ENCODE data around the gene ZNRF4. TPM values are rescaled to one million over a fixed set of nuclear protein-coding genes. Genes with fewer than 3 reads are reported as not detected.

ZNRF4 gene
- total and polyA plus RNA-seq, 2 experiments from 2014 or later: not detected

DNA sequence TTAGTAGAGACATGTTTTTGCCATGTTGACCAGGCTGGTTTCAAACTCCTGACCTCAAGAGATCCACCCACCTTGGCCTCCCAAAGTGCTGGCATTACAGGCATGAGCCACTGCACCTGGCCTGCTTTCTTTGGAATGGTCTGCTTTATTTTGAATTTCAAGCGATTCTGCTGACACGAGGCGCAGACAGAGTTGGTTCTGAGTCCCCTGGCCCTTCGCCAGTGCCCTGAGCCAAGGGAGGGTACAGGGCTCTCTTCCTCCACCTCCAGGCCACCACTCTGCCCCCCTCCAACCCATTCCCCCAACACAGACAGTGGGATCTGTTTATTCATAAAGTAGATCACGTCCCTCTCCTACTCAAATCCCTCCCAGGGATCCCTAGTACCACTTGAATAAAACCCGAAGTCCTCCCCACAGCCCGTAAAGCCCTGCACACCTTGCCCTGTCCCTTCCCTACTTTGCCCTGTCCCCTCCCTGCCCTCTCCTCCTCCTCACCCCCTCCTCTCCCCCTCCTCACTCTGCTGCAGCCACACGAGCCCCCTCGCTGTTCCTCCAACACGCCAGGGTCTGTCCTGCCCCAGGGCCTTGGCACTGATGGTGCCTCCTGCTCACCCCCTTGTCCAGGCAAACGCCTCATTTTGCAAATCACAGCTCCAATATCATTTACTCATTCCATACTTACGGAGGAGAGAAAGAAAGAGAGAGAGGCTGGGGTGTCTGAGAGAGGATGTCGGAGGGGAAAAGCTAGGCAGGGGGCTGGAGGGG is 22.4 kb downstream of the ZNRF4 start (continued):
- TF ChIP-seq, protein P1, sequence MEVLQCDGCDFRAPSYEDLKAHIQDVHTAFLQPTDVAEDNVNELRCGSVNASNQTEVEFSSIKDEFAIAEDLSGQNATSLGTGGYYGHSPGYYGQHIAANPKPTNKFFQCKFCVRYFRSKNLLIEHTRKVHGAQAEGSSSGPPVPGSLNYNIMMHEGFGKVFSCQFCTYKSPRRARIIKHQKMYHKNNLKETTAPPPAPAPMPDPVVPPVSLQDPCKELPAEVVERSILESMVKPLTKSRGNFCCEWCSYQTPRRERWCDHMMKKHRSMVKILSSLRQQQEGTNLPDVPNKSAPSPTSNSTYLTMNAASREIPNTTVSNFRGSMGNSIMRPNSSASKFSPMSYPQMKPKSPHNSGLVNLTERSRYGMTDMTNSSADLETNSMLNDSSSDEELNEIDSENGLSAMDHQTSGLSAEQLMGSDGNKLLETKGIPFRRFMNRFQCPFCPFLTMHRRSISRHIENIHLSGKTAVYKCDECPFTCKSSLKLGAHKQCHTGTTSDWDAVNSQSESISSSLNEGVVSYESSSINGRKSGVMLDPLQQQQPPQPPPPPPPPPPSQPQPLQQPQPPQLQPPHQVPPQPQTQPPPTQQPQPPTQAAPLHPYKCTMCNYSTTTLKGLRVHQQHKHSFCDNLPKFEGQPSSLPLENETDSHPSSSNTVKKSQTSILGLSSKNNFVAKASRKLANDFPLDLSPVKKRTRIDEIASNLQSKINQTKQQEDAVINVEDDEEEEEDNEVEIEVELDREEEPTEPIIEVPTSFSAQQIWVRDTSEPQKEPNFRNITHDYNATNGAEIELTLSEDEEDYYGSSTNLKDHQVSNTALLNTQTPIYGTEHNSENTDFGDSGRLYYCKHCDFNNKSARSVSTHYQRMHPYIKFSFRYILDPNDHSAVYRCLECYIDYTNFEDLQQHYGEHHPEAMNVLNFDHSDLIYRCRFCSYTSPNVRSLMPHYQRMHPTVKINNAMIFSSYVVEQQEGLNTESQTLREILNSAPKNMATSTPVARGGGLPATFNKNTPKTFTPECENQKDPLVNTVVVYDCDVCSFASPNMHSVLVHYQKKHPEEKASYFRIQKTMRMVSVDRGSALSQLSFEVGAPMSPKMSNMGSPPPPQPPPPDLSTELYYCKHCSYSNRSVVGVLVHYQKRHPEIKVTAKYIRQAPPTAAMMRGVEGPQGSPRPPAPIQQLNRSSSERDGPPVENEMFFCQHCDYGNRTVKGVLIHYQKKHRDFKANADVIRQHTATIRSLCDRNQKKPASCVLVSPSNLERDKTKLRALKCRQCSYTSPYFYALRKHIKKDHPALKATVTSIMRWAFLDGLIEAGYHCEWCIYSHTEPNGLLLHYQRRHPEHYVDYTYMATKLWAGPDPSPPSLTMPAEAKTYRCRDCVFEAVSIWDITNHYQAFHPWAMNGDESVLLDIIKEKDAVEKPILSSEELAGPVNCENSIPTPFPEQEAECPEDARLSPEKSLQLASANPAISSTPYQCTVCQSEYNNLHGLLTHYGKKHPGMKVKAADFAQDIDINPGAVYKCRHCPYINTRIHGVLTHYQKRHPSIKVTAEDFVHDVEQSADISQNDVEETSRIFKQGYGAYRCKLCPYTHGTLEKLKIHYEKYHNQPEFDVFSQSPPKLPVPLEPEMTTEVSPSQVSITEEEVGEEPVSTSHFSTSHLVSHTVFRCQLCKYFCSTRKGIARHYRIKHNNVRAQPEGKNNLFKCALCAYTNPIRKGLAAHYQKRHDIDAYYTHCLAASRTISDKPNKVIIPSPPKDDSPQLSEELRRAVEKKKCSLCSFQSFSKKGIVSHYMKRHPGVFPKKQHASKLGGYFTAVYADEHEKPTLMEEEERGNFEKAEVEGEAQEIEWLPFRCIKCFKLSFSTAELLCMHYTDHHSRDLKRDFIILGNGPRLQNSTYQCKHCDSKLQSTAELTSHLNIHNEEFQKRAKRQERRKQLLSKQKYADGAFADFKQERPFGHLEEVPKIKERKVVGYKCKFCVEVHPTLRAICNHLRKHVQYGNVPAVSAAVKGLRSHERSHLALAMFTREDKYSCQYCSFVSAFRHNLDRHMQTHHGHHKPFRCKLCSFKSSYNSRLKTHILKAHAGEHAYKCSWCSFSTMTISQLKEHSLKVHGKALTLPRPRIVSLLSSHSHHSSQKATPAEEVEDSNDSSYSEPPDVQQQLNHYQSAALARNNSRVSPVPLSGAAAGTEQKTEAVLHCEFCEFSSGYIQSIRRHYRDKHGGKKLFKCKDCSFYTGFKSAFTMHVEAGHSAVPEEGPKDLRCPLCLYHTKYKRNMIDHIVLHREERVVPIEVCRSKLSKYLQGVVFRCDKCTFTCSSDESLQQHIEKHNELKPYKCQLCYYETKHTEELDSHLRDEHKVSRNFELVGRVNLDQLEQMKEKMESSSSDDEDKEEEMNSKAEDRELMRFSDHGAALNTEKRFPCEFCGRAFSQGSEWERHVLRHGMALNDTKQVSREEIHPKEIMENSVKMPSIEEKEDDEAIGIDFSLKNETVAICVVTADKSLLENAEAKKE (CRISPR knock-in tag; IDR thresholded peaks at IDR 0.05): no peak
- TF ChIP-seq JUNB (IDR thresholded peaks at IDR 0.05; ENCODE audit: unreplicated experiment) (no peak), EZH2 (IDR thresholded peaks at IDR 0.05; ENCODE audit: low read depth, unreplicated experiment) (no peak), ZNF114 (CRISPR knock-in tag; IDR thresholded peaks at IDR 0.05) (no peak)

DNA sequence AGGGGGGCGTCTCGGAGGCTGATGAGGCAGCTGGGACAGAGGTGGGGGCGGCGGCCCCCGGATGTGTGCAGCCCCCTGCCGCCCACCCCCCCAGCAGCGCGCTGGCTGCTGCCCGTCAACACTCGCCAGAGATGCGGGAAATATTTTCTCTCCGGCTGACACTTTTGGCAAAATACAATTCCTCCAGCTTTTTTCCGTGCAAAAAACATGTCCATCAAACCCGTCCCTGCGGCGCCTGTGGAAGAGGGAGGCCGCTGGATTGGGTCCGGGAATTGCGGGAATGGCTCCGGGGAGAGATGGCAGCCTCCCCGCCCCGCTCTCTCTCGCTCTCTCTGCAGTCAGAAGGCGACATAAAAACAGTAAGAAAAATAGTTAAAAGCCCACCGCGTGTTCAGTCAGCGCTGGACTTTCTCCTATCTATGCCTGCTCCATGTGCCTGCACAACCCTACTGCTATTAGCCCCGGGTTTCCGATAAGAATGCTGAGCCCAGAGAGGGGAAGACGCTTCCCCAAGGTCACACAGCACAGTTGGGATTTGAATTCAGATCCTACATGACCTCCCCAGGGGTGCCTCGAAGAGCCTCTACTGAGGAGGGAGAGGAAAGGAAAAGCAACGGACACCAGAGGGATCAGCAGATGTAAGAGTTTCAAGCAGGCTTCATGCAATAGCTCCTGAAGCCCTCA is 23.2 kb downstream of the ZNRF4 start:
- 0 out of 2 replicates have a peak overlapping the region, but pooled peaks have one; percentile 51 for H3K4me2 ChIP-seq
- H3K36me3 Mint-ChIP-seq (ENCODE audit: low read depth): no peaks in the 10 kb centered on the region
- H4K20me1 ChIP-seq (replicated peaks; ENCODE audit: insufficient read depth): no peaks in the 10 kb centered on the region
- H3K9me2 ChIP-seq (ENCODE audit: insufficient read depth): no peaks in the 10 kb centered on the region
- H3K36me3 ChIP-seq (ENCODE audit: insufficient read depth): no peaks in the 10 kb centered on the region
- H3K79me2 ChIP-seq (replicated peaks; ENCODE audit: insufficient read depth): no peaks in the 10 kb centered on the region
- no peak overlapping the region for H2AFZ ChIP-seq
- DNase-seq (ENCODE audit: low spot score) (no peak), ATAC-seq (peak; percentile 23; the same call in 1 of the 3 replicates)
- peaks cover 22% of the 10 kb centered on the region; the same call in 2 of the 3 replicates for H3K9me3 Mint-ChIP-seq
- H3K4me1 Mint-ChIP-seq: peaks cover 2% of the 10 kb centered on the region; the same call in 1 of the 3 replicates
- H3K4me3 Mint-ChIP-seq: no peak overlapping the region
- H3K27ac ChIP-seq (ENCODE audit: low read depth): no peak overlapping the region
- no peak overlapping the region for H3K4me3 ChIP-seq
- H3K4me1 ChIP-seq (ENCODE audit: insufficient read depth): no peaks in the 10 kb centered on the region
- no peaks in the 10 kb centered on the region for H3K27me3 ChIP-seq (ENCODE audit: insufficient read depth)
- no peak overlapping the region for H3K27ac Mint-ChIP-seq
- peaks cover 16% of the 10 kb centered on the region for H3K27me3 Mint-ChIP-seq (ENCODE audit: insufficient read depth, low read depth, poor library complexity)
- no peaks in the 10 kb centered on the region for H3F3A ChIP-seq (replicated peaks; ENCODE audit: low read depth)
- TF ChIP-seq EZH2 (IDR thresholded peaks at IDR 0.05; ENCODE audit: low read depth, unreplicated experiment) (no peak), ZNF114 (CRISPR knock-in tag; IDR thresholded peaks at IDR 0.05) (no peak), JUNB (IDR thresholded peaks at IDR 0.05; ENCODE audit: unreplicated experiment) (no peak), ZNF331 (CRISPR knock-in tag; IDR thresholded peaks at IDR 0.05; ENCODE audit: low read depth) (no peak), NANOG (IDR thresholded peaks at IDR 0.05; ENCODE audit: borderline replicate concordance) (no peak), EZH2phosphoT487 (IDR thresholded peaks at IDR 0.05; ENCODE audit: unreplicated experiment) (no peak)
- TF ChIP-seq, protein P1 (CRISPR knock-in tag; IDR thresholded peaks at IDR 0.05): no peak
